ENCODE measurements around the gene SWI5.

- TF ChIP-seq CTCF (IDR thresholded peaks at IDR 0.05; ENCODE audit: poor library complexity) = no peak
- TF ChIP-seq EZH2 (IDR thresholded peaks at IDR 0.05; ENCODE audit: borderline replicate concordance) = no peak
- no peak for TF ChIP-seq EZH2phosphoT487 (IDR thresholded peaks at IDR 0.05; ENCODE audit: low read depth, severe bottlenecking, unreplicated experiment)
Observed at GRCh38 chr9:128257086-128257825, 18.8 kb upstream of the SWI5 start.

Measured in hepatocyte (in vitro differentiated cells).